HG03280 (cell line): ENCODE results near the gene PRND.
A peak's percentile ranks its signal among the peaks of the same experiment; 100 is the strongest.
"Not testable (repeated sequence)": the region's sequence is repeated elsewhere in the genome, so short reads cannot be mapped to it uniquely, and the experiment has no call there.

Source experiments
- ATAC-seq: cut with Tn5 transposase; IDR thresholded peaks from one replicate; pipeline ENCODE4 v1.9.1; 2021; ENCODE audit warnings: mild to moderate bottlenecking, moderate library complexity; ENCODE audit not compliant: unreplicated experiment

The PRND gene

GRCh38 chr20:4708036-4708435, 13.7 kb upstream of the PRND start:
- no peak for ATAC-seq

GRCh38 chr20:4708856-4709255, 12.9 kb upstream of the PRND start:
- no peak for ATAC-seq

GRCh38 chr20:4709261-4710105, 12.2 kb upstream of the PRND start:
- no peak for ATAC-seq

GRCh38 chr20:4710106-4710475, 11.6 kb upstream of the PRND start:
- no peak for ATAC-seq

- peak; percentile 54 for ATAC-seq
Measured at GRCh38 chr20:4711511-4711910, 10.2 kb upstream of the PRND start.

- ATAC-seq, result no peak
Measured at GRCh38 chr20:4713401-4713800, 8.3 kb upstream of the PRND start.

- ATAC-seq, result no peak
Measured at GRCh38 chr20:4714818-4715217, 6.9 kb upstream of the PRND start.

GRCh38 chr20:4717816-4718570, 3.7 kb upstream of the PRND start:
- ATAC-seq, result no peak

- ATAC-seq, result no peak
Measured at GRCh38 chr20:4719190-4719589, 2.5 kb upstream of the PRND start.

- ATAC-seq, result peak; percentile 94
Measured at GRCh38 chr20:4720041-4720976, 1.4 kb upstream of the PRND start.

- ATAC-seq, result peak; percentile 10
Measured at GRCh38 chr20:4720977-4721349, 746 bp upstream of the PRND start.

- no peak for ATAC-seq
Measured at GRCh38 chr20:4722571-4722970, 862 bp downstream of the PRND start.

GRCh38 chr20:4722993-4723392, 1.3 kb downstream of the PRND start:
- no peak for ATAC-seq

- ATAC-seq, result not testable (repeated sequence)
Measured at GRCh38 chr20:4723553-4723952, 1.8 kb downstream of the PRND start.

GRCh38 chr20:4724459-4725262, 3.0 kb downstream of the PRND start:
- no peak for ATAC-seq

- no peak for ATAC-seq
Measured at GRCh38 chr20:4725263-4725550, 3.5 kb downstream of the PRND start.

GRCh38 chr20:4726710-4727397, 5.1 kb downstream of the PRND start:
- no peak for ATAC-seq

GRCh38 chr20:4728120-4728760, 6.5 kb downstream of the PRND start:
- ATAC-seq, result no peak

- no peak for ATAC-seq
Measured at GRCh38 chr20:4729265-4729664, 7.6 kb downstream of the PRND start.

- no peak for ATAC-seq
Measured at GRCh38 chr20:4730780-4731179, 9.1 kb downstream of the PRND start.
